ENCODE data around the gene ADAT1.
A peak's percentile ranks its signal among the peaks of the same experiment; 100 is the strongest.

ADAT1 gene

DNA sequence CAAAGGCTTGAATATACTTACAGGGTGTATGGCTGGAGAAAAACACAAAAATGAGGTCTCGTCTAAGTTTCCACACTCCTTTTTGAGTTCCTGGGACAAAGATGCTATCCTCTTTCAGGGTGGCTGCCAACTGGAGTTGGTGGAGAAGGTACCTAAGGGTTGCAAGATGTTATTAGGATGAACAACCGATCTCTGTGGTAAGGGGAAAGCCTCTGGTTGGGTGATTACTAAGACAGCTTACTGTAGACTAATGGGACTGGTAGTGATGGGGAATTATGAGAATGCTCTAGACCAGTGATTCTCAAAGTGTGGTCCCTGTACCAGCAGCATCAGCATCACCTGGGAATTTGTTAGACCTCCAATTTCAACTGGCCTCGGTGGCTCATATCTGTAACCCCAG, 6.0 kb downstream of the ADAT1 start:
- peaks cover 68% of the 10 kb centered on the region for H3K36me3 Mint-ChIP-seq (ENCODE audit: low read depth)
- no peak overlapping the region for H3K4me3 Mint-ChIP-seq
- no peaks in the 10 kb centered on the region for H3K9me3 Mint-ChIP-seq
- no peak for DNase-seq
- TF ChIP-seq, protein P1, sequence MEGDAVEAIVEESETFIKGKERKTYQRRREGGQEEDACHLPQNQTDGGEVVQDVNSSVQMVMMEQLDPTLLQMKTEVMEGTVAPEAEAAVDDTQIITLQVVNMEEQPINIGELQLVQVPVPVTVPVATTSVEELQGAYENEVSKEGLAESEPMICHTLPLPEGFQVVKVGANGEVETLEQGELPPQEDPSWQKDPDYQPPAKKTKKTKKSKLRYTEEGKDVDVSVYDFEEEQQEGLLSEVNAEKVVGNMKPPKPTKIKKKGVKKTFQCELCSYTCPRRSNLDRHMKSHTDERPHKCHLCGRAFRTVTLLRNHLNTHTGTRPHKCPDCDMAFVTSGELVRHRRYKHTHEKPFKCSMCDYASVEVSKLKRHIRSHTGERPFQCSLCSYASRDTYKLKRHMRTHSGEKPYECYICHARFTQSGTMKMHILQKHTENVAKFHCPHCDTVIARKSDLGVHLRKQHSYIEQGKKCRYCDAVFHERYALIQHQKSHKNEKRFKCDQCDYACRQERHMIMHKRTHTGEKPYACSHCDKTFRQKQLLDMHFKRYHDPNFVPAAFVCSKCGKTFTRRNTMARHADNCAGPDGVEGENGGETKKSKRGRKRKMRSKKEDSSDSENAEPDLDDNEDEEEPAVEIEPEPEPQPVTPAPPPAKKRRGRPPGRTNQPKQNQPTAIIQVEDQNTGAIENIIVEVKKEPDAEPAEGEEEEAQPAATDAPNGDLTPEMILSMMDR (IDR thresholded peaks at IDR 0.05) = no peak
- H3K27me3 Mint-ChIP-seq (ENCODE audit: low read depth, poor library complexity) = no peaks in the 10 kb centered on the region
- H3K4me1 Mint-ChIP-seq = peaks cover 20% of the 10 kb centered on the region
- H3K27ac Mint-ChIP-seq = no peak overlapping the region

DNA sequence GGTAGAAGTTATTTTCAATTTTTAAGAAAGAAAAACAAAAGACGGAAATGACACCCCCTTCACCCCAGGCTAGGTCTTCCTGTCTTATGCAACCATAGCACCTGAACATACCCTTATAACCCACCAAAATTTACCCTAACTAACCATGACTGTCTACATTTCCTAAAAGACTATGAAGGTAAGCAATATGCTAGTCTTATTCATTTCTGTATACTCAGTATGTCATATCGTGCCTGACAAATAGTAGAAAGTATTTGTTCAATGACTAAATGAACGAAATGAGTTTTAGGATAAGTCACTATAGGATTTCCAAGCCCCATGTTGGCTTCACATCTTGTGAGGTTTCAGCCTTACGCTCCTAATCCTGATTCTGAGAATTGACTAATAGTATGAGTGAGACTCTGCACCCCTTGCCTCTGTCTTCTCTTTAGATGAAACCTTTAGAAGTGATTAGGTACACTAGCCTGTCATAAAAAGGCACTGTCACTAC, 6.5 kb downstream of the ADAT1 start:
- H3K27ac Mint-ChIP-seq = peak overlapping the region; percentile 51
- H3K4me1 Mint-ChIP-seq = peaks cover 14% of the 10 kb centered on the region
- no peaks in the 10 kb centered on the region for H3K9me3 Mint-ChIP-seq
- TF ChIP-seq, protein P1 (IDR thresholded peaks at IDR 0.05) = no peak
- H3K36me3 Mint-ChIP-seq (ENCODE audit: low read depth) = peaks cover 71% of the 10 kb centered on the region
- no peak for DNase-seq
- H3K27me3 Mint-ChIP-seq (ENCODE audit: low read depth, poor library complexity) = no peaks in the 10 kb centered on the region
- no peak overlapping the region for H3K4me3 Mint-ChIP-seq

DNA sequence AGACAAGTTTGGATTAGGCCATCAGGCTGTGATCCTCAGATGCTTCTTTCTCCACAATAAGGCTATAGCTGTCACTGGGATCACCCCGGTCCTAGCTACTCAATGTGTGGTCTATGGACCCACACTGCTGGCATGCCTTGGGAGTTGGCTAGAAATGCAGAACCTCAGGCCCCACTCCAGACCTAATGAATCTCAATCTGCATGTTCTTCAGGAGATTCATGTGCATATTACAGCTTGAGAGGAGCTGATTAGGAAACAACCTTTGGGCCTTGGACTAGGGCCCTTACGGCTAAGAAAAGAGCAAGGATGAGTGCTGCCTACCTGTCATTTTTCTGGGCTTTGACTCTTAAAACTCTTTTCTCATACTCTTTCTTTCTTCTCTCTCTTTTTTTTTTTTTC, 7.5 kb downstream of the ADAT1 start:
- TF ChIP-seq, protein P1 (IDR thresholded peaks at IDR 0.05) = no peak
- Mint-ChIP-seq H3K27me3 (ENCODE audit: low read depth, poor library complexity) (no peaks in the 10 kb centered on the region), H3K9me3 (no peaks in the 10 kb centered on the region), H3K27ac (no peak overlapping the region), H3K36me3 (ENCODE audit: low read depth) (peaks cover 75% of the 10 kb centered on the region), H3K4me1 (peaks cover 5% of the 10 kb centered on the region), H3K4me3 (no peak overlapping the region)
- no peak for DNase-seq

DNA sequence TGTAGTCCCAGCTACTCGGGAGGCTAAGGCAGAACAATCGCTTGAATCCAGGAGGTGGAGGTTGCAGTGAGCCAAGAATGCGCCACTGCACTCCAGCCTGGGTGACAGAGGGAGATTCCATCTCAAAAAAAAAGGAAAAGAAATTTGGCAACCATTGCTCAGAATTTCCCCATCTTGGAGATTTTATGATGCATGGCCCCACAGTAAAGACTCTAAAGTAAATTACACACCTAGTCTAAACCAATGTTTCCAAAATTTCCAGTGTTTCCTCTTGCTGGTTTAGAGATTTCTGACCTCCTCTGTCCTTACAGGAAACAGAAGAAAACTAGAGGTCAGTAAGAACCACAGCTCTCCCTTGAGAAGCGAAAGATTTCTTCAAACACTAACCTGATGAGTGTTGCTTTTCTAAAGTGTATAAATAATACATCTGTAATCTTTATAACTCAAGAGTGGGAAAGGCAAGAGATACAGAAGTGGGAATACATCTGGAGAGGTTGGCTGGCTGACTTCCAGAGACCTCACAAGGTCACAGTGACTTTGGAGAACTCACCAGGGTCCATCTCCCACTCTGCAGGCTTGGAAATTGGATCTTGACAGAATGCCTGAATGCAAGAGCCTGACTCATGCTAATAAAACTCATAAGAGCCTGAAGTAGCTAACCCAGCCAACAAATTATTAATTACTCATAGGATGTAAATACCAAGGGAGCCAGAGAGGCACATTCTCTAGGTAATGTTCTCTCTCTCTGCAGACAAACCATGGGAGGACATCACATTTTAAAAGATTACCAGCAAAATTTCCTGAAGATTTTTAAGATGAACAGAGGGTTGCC, 8.8 kb downstream of the ADAT1 start:
- DNase-seq = no peak
- no peaks in the 10 kb centered on the region for H3K4me1 Mint-ChIP-seq
- no peak overlapping the region for H3K4me3 Mint-ChIP-seq
- no peaks in the 10 kb centered on the region for H3K27me3 Mint-ChIP-seq (ENCODE audit: low read depth, poor library complexity)
- peaks cover 72% of the 10 kb centered on the region for H3K36me3 Mint-ChIP-seq (ENCODE audit: low read depth)
- H3K27ac Mint-ChIP-seq = no peak overlapping the region
- no peaks in the 10 kb centered on the region for H3K9me3 Mint-ChIP-seq
- TF ChIP-seq, protein P1 (IDR thresholded peaks at IDR 0.05) = no peak

DNA sequence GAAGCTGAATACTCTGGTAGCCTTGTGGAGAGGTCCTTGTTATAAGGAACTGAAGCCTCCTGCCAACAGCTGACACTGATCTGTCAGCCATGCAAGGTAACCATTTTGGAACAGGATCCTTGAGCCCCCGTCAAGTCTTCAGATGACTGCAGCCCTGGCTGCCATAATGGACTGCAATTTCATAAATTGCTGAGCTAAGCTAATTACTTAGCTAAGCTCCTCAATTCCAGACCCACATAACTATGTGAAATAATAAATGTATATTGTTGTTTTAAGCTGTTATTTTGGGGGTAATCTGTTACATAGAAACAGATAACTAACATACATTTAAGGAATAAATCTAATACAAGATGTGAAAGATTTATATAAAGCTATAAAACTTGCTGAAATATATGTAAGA, 16.6 kb downstream of the ADAT1 start:
- TF ChIP-seq, protein P1 (IDR thresholded peaks at IDR 0.05) = no peak
- no peak for DNase-seq
- Mint-ChIP-seq H3K36me3 (ENCODE audit: low read depth) (peaks cover 80% of the 10 kb centered on the region), H3K4me3 (no peak overlapping the region), H3K9me3 (peaks cover 9% of the 10 kb centered on the region), H3K27me3 (ENCODE audit: low read depth, poor library complexity) (no peaks in the 10 kb centered on the region), H3K4me1 (no peaks in the 10 kb centered on the region), H3K27ac (no peak overlapping the region)

DNA sequence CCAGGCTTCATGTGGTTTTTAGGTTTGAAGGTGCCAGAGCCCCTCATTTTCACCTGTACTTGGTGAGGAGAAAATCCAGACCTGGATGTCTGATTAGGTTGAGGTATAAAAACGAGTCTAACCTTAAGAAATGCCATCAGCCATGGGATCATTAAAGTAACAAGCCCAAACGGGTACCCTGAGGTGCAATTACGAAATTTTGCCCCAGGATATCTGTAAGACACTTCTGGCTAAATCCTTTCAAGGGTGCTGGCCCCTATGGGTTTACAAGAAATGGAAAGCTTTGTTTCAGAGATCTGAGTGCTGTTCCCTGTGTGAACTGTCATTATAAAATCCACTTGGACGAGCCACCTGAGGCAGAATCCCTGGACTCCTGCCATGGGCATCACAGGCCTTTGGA, 19.8 kb downstream of the ADAT1 start:
- TF ChIP-seq, protein P1 (IDR thresholded peaks at IDR 0.05) = no peak
- DNase-seq = no peak
- H3K27ac Mint-ChIP-seq = no peak overlapping the region
- H3K9me3 Mint-ChIP-seq = peaks cover 9% of the 10 kb centered on the region
- no peaks in the 10 kb centered on the region for H3K27me3 Mint-ChIP-seq (ENCODE audit: low read depth, poor library complexity)
- H3K4me1 Mint-ChIP-seq = no peaks in the 10 kb centered on the region
- H3K4me3 Mint-ChIP-seq = no peak overlapping the region
- H3K36me3 Mint-ChIP-seq (ENCODE audit: low read depth) = peaks cover 83% of the 10 kb centered on the region
